Endothelial cell of umbilical vein (primary cell): Measurements from ENCODE around the gene KIF18A. TPM values are rescaled to one million over a fixed set of nuclear protein-coding genes. Genes with fewer than 3 reads are reported as not detected.

Experiments
- BruUV-seq: library from RNA; stranded (reverse); fragments of 400-500 nt; replicated peaks from 2 replicates; lab custom pipeline; 2021; lab: Mats Ljungman, UMichigan
- CTCF ChIA-PET: fragments of 300-600, 350-600 bp; sonication (Branson Sonifier 250); formaldehyde crosslinking; loops from one replicate; lab custom pipeline; 2021; ENCODE audit warnings: antibody characterized with exemption, inconsistent platforms; lab: Charles Lee
- POLR2A ChIA-PET: fragments of 300-600, 350-600 bp; sonication (Branson Sonifier 250); formaldehyde crosslinking; loops from one replicate; lab custom pipeline; 2021; ENCODE audit warnings: antibody characterized with exemption, inconsistent platforms; lab: Charles Lee
- DNase-seq: peaks from one replicate; pipeline ENCODE4 v3.0.0-alpha.2; 2011; ENCODE audit warnings: low read depth, low spot score
- FAIRE-seq: peaks from 2 replicates; lab custom pipeline; 2011; peaks lifted over from hg19 to GRCh38; lab: Jason Lieb, UNC
- H2AFZ ChIP-seq: 2 replicates; pipeline ENCODE4 v1.6.0; 2012; ENCODE audit warnings: low read depth, low read length, control low read depth, inconsistent platforms
- H3K27ac ChIP-seq: 2 replicates; pipeline ENCODE4 v1.5.1; 2011; ENCODE audit warnings: low read depth, mild to moderate bottlenecking, control low read depth, low read length, moderate library complexity; ENCODE audit not compliant: insufficient read depth
- H3K27me3 ChIP-seq, 2 experiments: 2 replicates each; pipeline versions ENCODE4 v1.6.0 to v1.6.1; 2011; ENCODE audit warnings: low read length in 2 of 2, mixed read lengths in 1 of 2; ENCODE audit not compliant: control insufficient read depth in 2 of 2, insufficient read depth in 2 of 2
- H3K36me3 ChIP-seq, 2 experiments: 2 replicates in 1 of 2; 3 replicates in 1 of 2; pipeline ENCODE4 v1.5.1; 2011; ENCODE audit warnings: low read length in 2 of 2, mild to moderate bottlenecking in 1 of 2, moderate library complexity in 1 of 2; ENCODE audit not compliant: control insufficient read depth in 2 of 2, insufficient read depth in 2 of 2; ENCODE audit errors: extremely low read depth in 1 of 2
- H3K4me1 ChIP-seq: 3 replicates; pipeline ENCODE4 v1.5.1; 2011; ENCODE audit warnings: mild to moderate bottlenecking, low read length; ENCODE audit not compliant: control insufficient read depth, insufficient read depth; ENCODE audit errors: extremely low read depth
- H3K4me2 ChIP-seq: 2 replicates; pipeline ENCODE4 v1.6.1; 2011; ENCODE audit warnings: low read length, control low read depth, mixed read lengths; ENCODE audit not compliant: insufficient read depth
- H3K4me3 ChIP-seq, 3 experiments: fragments of 200-600 bp in 1 of 3; sonication (generic), shearing (Covaris generic) in 1 of 3; replicated peaks in 1 of 3; 2 replicates each; pipeline ENCODE4 v1.5.1; 2011 to 2016; ENCODE audit warnings: control low read depth in 3 of 3, low read length in 3 of 3, mild to moderate bottlenecking in 2 of 3, inconsistent platforms in 1 of 3, low read depth in 1 of 3, moderate library complexity in 1 of 3; ENCODE audit not compliant: insufficient read depth in 1 of 3
- H3K79me2 ChIP-seq: 2 replicates; pipeline ENCODE4 v1.6.0; 2012; ENCODE audit warnings: low read length, inconsistent platforms; ENCODE audit not compliant: control insufficient read depth, insufficient read depth
- H3K9ac ChIP-seq: replicated peaks from 2 replicates; pipeline ENCODE3; 2011; ENCODE audit warnings: low read length, control low read depth; ENCODE audit not compliant: insufficient read depth; ENCODE audit errors: extremely low read depth
- H3K9me1 ChIP-seq: replicated peaks from 3 replicates; pipeline ENCODE4 v1.6.0; 2011; ENCODE audit warnings: mild to moderate bottlenecking, low read length; ENCODE audit not compliant: control insufficient read depth, insufficient read depth; ENCODE audit errors: extremely low read depth
- H3K9me3 ChIP-seq: replicated peaks from 2 replicates; pipeline ENCODE4 v1.5.1; 2012; ENCODE audit warnings: low read length, inconsistent platforms; ENCODE audit not compliant: control insufficient read depth, insufficient read depth
- H4K20me1 ChIP-seq: replicated peaks from 2 replicates; pipeline ENCODE3; 2011; ENCODE audit warnings: mild to moderate bottlenecking, low read length; ENCODE audit not compliant: control insufficient read depth, insufficient read depth; ENCODE audit errors: extremely low read depth
- CTCF ChIP-seq, 2 donors: IDR thresholded peaks; 1 replicate in 1 of 2; 2 replicates in 1 of 2; pipeline ENCODE4 v1.5.1; 2011; ENCODE audit warnings: low read length in 2 of 2, mild to moderate bottlenecking in 2 of 2, moderate library complexity in 2 of 2, control low read depth in 1 of 2, inconsistent platforms in 1 of 2, low read depth in 1 of 2; ENCODE audit not compliant: insufficient read depth in 1 of 2; ENCODE audit errors: extremely low read depth in 1 of 2
- EZH2 ChIP-seq: IDR thresholded peaks from 2 replicates; pipeline ENCODE4 v1.6.1; 2012; ENCODE audit warnings: borderline replicate concordance, low read depth, mild to moderate bottlenecking, moderate library complexity, low read length, inconsistent platforms; ENCODE audit not compliant: severe bottlenecking
- FOS ChIP-seq: IDR thresholded peaks from 2 replicates; pipeline ENCODE4 v1.6.1; 2011; ENCODE audit warnings: mild to moderate bottlenecking, low read length, moderate library complexity, borderline replicate concordance; ENCODE audit not compliant: insufficient read depth
- GATA2 ChIP-seq: IDR thresholded peaks from 2 replicates; pipeline ENCODE4 v1.7.0; 2011; ENCODE audit warnings: low read depth, mild to moderate bottlenecking, moderate library complexity, mixed read lengths, low read length; ENCODE audit not compliant: insufficient read length, insufficient read depth
- JUN ChIP-seq: IDR thresholded peaks from 2 replicates; pipeline ENCODE4 v1.6.1; 2011; ENCODE audit warnings: borderline replicate concordance, low read depth; ENCODE audit not compliant: insufficient read length, insufficient read depth
- MAX ChIP-seq: IDR thresholded peaks from 2 replicates; pipeline ENCODE4 v1.6.1; 2011; ENCODE audit not compliant: insufficient read depth, insufficient read length
- MYC ChIP-seq: IDR thresholded peaks from one replicate; pipeline ENCODE4 v1.6.1; 2011; ENCODE audit warnings: mild to moderate bottlenecking, low read depth, low read length
- POLR2A ChIP-seq: IDR thresholded peaks from 2 replicates; pipeline ENCODE4 v1.6.1; 2012; ENCODE audit warnings: low read depth, mild to moderate bottlenecking, control low read depth, low read length
- POLR2AphosphoS5 ChIP-seq: IDR thresholded peaks from 2 replicates; pipeline ENCODE4 v1.6.1; 2012; ENCODE audit warnings: low read depth, mild to moderate bottlenecking, control low read depth, low read length, moderate library complexity; ENCODE audit not compliant: insufficient read depth
- dilution Hi-C: fragments of 300-500 bp; cut with MboI; formaldehyde crosslinking; loops from one replicate; pipeline ENCODE4 v1.15.0; 2019; ENCODE audit warnings: low sequenced_read_pairs; ENCODE audit not compliant: extremely low pct_ligation_motif_present
- intact Hi-C: fragments of 100-400 bp; cut with micrococcal nuclease; formaldehyde crosslinking; loops from one replicate; pipeline ENCODE4 v1.10.0; 2022
- polyA plus RNA-seq, 4 experiments: library from polyadenylated mRNA; depleted of rRNA in 3 of 4; stranded (reverse) in 3 of 4; unstranded in 1 of 4; fragments of >200 nt; gene quantifications; 2 replicates each; pipeline versions ENCODE4 v1.2.1 to v1.2.3, GENCODE V29; 2011 to 2012; ENCODE audit warnings: missing spikeins in 1 of 4
- total RNA-seq: library from RNA; stranded (reverse); gene quantifications from 2 replicates; pipeline ENCODE4 v1.2.3, GENCODE V29; 2021

Gene KIF18A
- total and polyA plus RNA-seq, 2 donors (not counting 3 experiments of a cell fraction or from before 2014, with no cell fraction given), result 2.5 to 18.5 TPM

DNA sequence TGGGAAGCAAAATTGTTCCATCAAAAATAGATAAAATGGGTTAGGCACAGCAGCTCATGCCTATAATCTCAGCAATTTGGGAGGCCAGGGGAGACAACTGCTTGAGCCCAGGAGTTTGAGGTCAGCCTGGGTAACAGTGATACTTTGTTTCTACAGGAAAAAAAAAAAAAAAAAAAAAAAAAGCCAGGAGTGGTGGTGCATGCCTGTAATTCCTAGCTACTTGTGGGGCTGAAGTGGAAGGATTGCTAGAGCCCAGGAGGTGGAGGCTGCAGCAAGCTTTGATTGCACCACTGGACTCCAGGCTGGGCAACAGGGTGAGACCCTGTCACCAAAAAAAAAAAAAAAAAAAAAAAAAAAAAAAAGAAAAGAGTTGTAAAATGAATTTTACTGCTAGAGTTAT lies 49.6 kb downstream of the KIF18A start:
- Histone ChIP-seq H2AFZ (no peak overlapping the region), H3K36me3 (peaks cover 0 to 2% of the 10 kb centered on the region in 2 experiments), H4K20me1 (no peaks in the 10 kb centered on the region), H3K9me1 (no peaks in the 10 kb centered on the region), H3K4me1 (no peaks in the 10 kb centered on the region), H3K27ac (no peak overlapping the region), H3K27me3 (no peaks in the 10 kb centered on the region), H3K4me2 (no peak overlapping the region), H3K9ac (no peak overlapping the region), H3K9me3 (no peaks in the 10 kb centered on the region), H3K4me3 (no peak overlapping the region), H3K79me2 (no peaks in the 10 kb centered on the region)
- no TSS peak for BruUV-seq
- no peak for FAIRE-seq
- TF ChIP-seq EZH2 (no peak), CTCF (IDR thresholded peaks at IDR 0.05; ENCODE audit: extremely low read depth in 1 of 2, insufficient read depth in 1 of 2, low read depth in 1 of 2, low read length in 2 of 2) (no peak), POLR2A (no peak), MAX (no peak), POLR2AphosphoS5 (no peak), JUN (no peak), GATA2 (no peak), MYC (no peak), FOS (no peak)
- dilution Hi-C loops (no loop called here), intact Hi-C loops (no loop called here)
- no peak for DNase-seq
- ChIA-PET POLR2A (interaction anchor here (0.6 to 0.7 kb wide), 4 partner anchors 49 to 669 kb away, joined by 3 to 11 read pairs (median 3); no protein-coding TSS in a partner anchor), CTCF (interaction anchor here (0.6 to 1.1 kb wide), 3 partner anchors 20 to 223 kb away, joined by 3 to 4 read pairs (median 3); no protein-coding TSS in a partner anchor)
